HG03196 (cell line): ENCODE measurements around the gene MGRN1.

Source experiments
- ATAC-seq: cut with Tn5 transposase; IDR thresholded peaks from one replicate; pipeline ENCODE4 v1.9.1; 2021; ENCODE audit not compliant: unreplicated experiment

MGRN1 gene

GRCh38 chr16:4695473-4696171 is 71.0 kb downstream of the MGRN1 start:
- no peak for ATAC-seq

- ATAC-seq: no peak
These were observed 71.7 kb downstream of the MGRN1 start for GRCh38 chr16:4696172-4696904.

GRCh38 chr16:4696905-4697847 is 72.5 kb downstream of the MGRN1 start:
- no peak for ATAC-seq

- ATAC-seq: no peak
These were observed 73.2 kb downstream of the MGRN1 start for GRCh38 chr16:4697848-4698291.

- ATAC-seq: no peak
These were observed 73.9 kb downstream of the MGRN1 start for GRCh38 chr16:4698321-4699045.

GRCh38 chr16:4699046-4699556 is 74.5 kb downstream of the MGRN1 start:
- ATAC-seq: no peak

GRCh38 chr16:4700380-4700996 is 75.9 kb downstream of the MGRN1 start:
- no peak for ATAC-seq

GRCh38 chr16:4700997-4701743 is 76.5 kb downstream of the MGRN1 start:
- ATAC-seq: no peak

GRCh38 chr16:4701791-4702465 is 77.3 kb downstream of the MGRN1 start:
- ATAC-seq: no peak

- ATAC-seq: no peak
These were observed 77.8 kb downstream of the MGRN1 start for GRCh38 chr16:4702466-4702808.

- ATAC-seq: no peak
These were observed 79.3 kb downstream of the MGRN1 start for GRCh38 chr16:4703906-4704305.

- ATAC-seq: no peak
These were observed 79.9 kb downstream of the MGRN1 start for GRCh38 chr16:4704491-4704890.

- ATAC-seq: no peak
These were observed 80.3 kb downstream of the MGRN1 start for GRCh38 chr16:4704913-4705312.

- no peak for ATAC-seq
These were observed 82.2 kb downstream of the MGRN1 start for GRCh38 chr16:4706871-4707270.

- ATAC-seq: no peak
These were observed 84.9 kb downstream of the MGRN1 start for GRCh38 chr16:4709481-4709880.

GRCh38 chr16:4713663-4714501 is 89.3 kb downstream of the MGRN1 start:
- no peak for ATAC-seq

GRCh38 chr16:4714996-4715395 is 90.4 kb downstream of the MGRN1 start:
- ATAC-seq: no peak

GRCh38 chr16:4718466-4718865 is 93.8 kb downstream of the MGRN1 start:
- ATAC-seq: no peak
